ENCODE results near the gene SSPN.

Gene SSPN

DNA sequence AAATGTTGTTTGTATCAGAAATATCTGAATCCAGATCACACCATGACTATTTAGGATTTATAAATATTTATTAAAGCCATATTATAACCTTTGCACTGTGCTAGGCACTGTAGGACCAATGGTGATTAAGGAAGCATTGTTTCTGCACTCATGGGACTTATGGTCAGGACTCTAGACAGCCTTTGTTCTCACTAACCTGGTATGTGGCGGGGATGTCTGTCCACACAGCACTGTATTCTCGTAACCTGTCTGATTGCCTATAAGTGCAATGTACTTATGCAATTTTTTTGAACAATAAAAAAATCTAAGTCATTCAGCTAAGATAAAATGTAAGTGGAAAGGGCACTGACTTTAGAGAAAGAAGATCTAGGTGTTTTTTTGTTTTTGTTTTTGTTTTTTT lies 6.7 kb upstream of the SSPN start:
- H3K4me3 ChIP-seq (ENCODE audit: low read depth in 1 of 2, low read length in 2 of 2), result no peak overlapping the region
- TF ChIP-seq, protein P1, sequence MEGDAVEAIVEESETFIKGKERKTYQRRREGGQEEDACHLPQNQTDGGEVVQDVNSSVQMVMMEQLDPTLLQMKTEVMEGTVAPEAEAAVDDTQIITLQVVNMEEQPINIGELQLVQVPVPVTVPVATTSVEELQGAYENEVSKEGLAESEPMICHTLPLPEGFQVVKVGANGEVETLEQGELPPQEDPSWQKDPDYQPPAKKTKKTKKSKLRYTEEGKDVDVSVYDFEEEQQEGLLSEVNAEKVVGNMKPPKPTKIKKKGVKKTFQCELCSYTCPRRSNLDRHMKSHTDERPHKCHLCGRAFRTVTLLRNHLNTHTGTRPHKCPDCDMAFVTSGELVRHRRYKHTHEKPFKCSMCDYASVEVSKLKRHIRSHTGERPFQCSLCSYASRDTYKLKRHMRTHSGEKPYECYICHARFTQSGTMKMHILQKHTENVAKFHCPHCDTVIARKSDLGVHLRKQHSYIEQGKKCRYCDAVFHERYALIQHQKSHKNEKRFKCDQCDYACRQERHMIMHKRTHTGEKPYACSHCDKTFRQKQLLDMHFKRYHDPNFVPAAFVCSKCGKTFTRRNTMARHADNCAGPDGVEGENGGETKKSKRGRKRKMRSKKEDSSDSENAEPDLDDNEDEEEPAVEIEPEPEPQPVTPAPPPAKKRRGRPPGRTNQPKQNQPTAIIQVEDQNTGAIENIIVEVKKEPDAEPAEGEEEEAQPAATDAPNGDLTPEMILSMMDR (IDR thresholded peaks at IDR 0.05; ENCODE audit: borderline replicate concordance, extremely low read depth, low read length, poor library complexity, severe bottlenecking), result no peak
- TF ChIP-seq EZH2 (IDR thresholded peaks at IDR 0.05; ENCODE audit: borderline replicate concordance, low read depth, low read length, severe bottlenecking), result no peak
- H3K9ac ChIP-seq (ENCODE audit: low read depth, low read length), result no peak overlapping the region
- no peak overlapping the region for H3K4me2 ChIP-seq (ENCODE audit: insufficient read depth, low read length)
- no peaks in the 10 kb centered on the region for H3K36me3 ChIP-seq (ENCODE audit: insufficient read depth, low read length)
- H2AFZ ChIP-seq (ENCODE audit: low read depth, low read length), result no peak overlapping the region
- no peaks in the 10 kb centered on the region for H4K20me1 ChIP-seq (ENCODE audit: insufficient read depth, low read length)
- ATAC-seq (ENCODE audit: insufficient read depth, low read depth) (no peak), DNase-seq (no peak)
- no peaks in the 10 kb centered on the region for H3K9me3 ChIP-seq (ENCODE audit: insufficient read depth, low read length, severe bottlenecking)
- H3K79me2 ChIP-seq (ENCODE audit: insufficient read depth, low read length), result no peaks in the 10 kb centered on the region
- H3K4me1 ChIP-seq (ENCODE audit: insufficient read depth, low read length), result no peaks in the 10 kb centered on the region
- peaks cover 16% of the 10 kb centered on the region for H3K27me3 ChIP-seq (ENCODE audit: insufficient read depth, low read length, poor library complexity)
- H3K27ac ChIP-seq (ENCODE audit: low read length), result no peak overlapping the region

DNA sequence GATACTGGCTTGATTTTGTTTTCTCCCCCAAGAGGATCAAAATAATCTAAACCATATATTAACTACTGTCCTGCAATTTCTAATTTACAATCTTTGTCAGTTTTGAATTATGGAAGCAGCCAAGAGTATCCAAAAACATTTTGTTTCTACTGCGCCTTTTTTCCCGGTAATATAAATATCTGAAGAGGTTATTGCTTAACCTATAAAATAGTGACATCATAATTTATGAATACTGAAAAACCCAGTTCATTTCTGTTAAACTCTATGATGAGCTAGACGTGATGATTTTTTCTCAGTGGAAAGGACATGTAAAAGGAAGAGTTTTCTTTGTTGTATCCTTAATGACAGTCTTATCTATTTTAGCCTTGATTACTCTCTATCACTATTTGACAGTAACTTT lies 3.2 kb upstream of the SSPN start:
- Histone ChIP-seq H3K9ac (ENCODE audit: low read depth, low read length) (no peak overlapping the region), H4K20me1 (ENCODE audit: insufficient read depth, low read length) (no peaks in the 10 kb centered on the region), H3K4me1 (ENCODE audit: insufficient read depth, low read length) (no peaks in the 10 kb centered on the region), H3K79me2 (ENCODE audit: insufficient read depth, low read length) (no peaks in the 10 kb centered on the region), H3K4me2 (ENCODE audit: insufficient read depth, low read length) (no peak overlapping the region), H3K27ac (ENCODE audit: low read length) (no peak overlapping the region), H3K36me3 (ENCODE audit: insufficient read depth, low read length) (no peaks in the 10 kb centered on the region), H3K4me3 (ENCODE audit: low read depth in 1 of 2, low read length in 2 of 2) (no peak overlapping the region), H2AFZ (ENCODE audit: low read depth, low read length) (no peak overlapping the region), H3K9me3 (ENCODE audit: insufficient read depth, low read length, severe bottlenecking) (no peaks in the 10 kb centered on the region), H3K27me3 (ENCODE audit: insufficient read depth, low read length, poor library complexity) (peaks cover 14% of the 10 kb centered on the region)
- no peak for TF ChIP-seq EZH2 (IDR thresholded peaks at IDR 0.05; ENCODE audit: borderline replicate concordance, low read depth, low read length, severe bottlenecking)
- TF ChIP-seq, protein P1 (IDR thresholded peaks at IDR 0.05; ENCODE audit: borderline replicate concordance, extremely low read depth, low read length, poor library complexity, severe bottlenecking), result no peak
- no peak for ATAC-seq (ENCODE audit: insufficient read depth, low read depth)
- no peak for DNase-seq

DNA sequence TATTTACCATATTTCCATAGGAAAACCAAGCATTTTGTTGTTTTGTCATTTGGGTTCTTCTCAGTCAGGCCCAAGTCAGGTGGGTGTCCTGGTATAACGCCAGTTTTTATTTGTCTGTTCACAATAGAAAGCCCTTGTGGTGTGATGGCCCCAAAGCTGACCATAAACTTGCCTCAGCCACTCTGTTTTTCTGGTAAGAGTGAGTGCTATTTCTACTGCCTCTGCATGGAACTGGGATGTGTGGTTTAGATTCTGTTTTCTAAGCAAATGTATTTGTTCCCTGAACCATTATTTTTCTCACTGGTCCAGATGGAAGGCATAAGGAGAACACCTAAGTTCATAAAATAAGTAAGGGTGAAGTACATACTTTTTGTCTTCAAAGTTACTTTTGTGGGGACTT lies 1.8 kb upstream of the SSPN start:
- Histone ChIP-seq H3K4me3 (ENCODE audit: low read depth in 1 of 2, low read length in 2 of 2) (no peak overlapping the region), H3K79me2 (ENCODE audit: insufficient read depth, low read length) (no peaks in the 10 kb centered on the region), H3K27me3 (ENCODE audit: insufficient read depth, low read length, poor library complexity) (peaks cover 14% of the 10 kb centered on the region), H3K9me3 (ENCODE audit: insufficient read depth, low read length, severe bottlenecking) (no peaks in the 10 kb centered on the region), H3K4me2 (ENCODE audit: insufficient read depth, low read length) (no peak overlapping the region), H2AFZ (ENCODE audit: low read depth, low read length) (no peak overlapping the region), H3K4me1 (ENCODE audit: insufficient read depth, low read length) (no peaks in the 10 kb centered on the region), H3K27ac (ENCODE audit: low read length) (no peak overlapping the region), H3K9ac (ENCODE audit: low read depth, low read length) (no peak overlapping the region), H3K36me3 (ENCODE audit: insufficient read depth, low read length) (no peaks in the 10 kb centered on the region), H4K20me1 (ENCODE audit: insufficient read depth, low read length) (no peaks in the 10 kb centered on the region)
- no peak for DNase-seq
- no peak for ATAC-seq (ENCODE audit: insufficient read depth, low read depth)
- TF ChIP-seq EZH2 (IDR thresholded peaks at IDR 0.05; ENCODE audit: borderline replicate concordance, low read depth, low read length, severe bottlenecking), result no peak
- TF ChIP-seq, protein P1 (IDR thresholded peaks at IDR 0.05; ENCODE audit: borderline replicate concordance, extremely low read depth, low read length, poor library complexity, severe bottlenecking), result no peak
